ENCODE measurements around the gene PEX3.
"Not testable (repeated sequence)": the region's sequence is repeated elsewhere in the genome, so short reads cannot be mapped to it uniquely, and the experiment has no call there.

PEX3 gene

GRCh38 chr6:143468026-143468425, 17.4 kb downstream of the PEX3 start:
- no peak for TF ChIP-seq POLR2A (IDR thresholded peaks at IDR 0.05; ENCODE audit: low read depth, low read length)
- FAIRE-seq (no peak), DNase-seq (ENCODE audit: insufficient read length, low spot score) (no peak)

GRCh38 chr6:143468823-143469222, 18.2 kb downstream of the PEX3 start:
- not testable (repeated sequence) for FAIRE-seq; DNase-seq (ENCODE audit: insufficient read length, low spot score)

GRCh38 chr6:143471822-143472221, 21.2 kb downstream of the PEX3 start:
- no peak for FAIRE-seq
- no peak for TF ChIP-seq POLR2A (IDR thresholded peaks at IDR 0.05; ENCODE audit: low read depth, low read length)
- no peak for DNase-seq (ENCODE audit: insufficient read length, low spot score)

- no peak for DNase-seq (ENCODE audit: insufficient read length, low spot score)
- TF ChIP-seq POLR2A (IDR thresholded peaks at IDR 0.05; ENCODE audit: low read depth, low read length), result no peak
- no peak for FAIRE-seq
Measured at GRCh38 chr6:143476545-143476944, 25.9 kb downstream of the PEX3 start.

- DNase-seq (ENCODE audit: insufficient read length, low spot score), result no peak
- FAIRE-seq, result no peak
Measured at GRCh38 chr6:143478479-143479062, 28.0 kb downstream of the PEX3 start.

GRCh38 chr6:143482593-143482992, 32.0 kb downstream of the PEX3 start:
- no peak for FAIRE-seq
- no peak for TF ChIP-seq POLR2A (IDR thresholded peaks at IDR 0.05; ENCODE audit: low read depth, low read length)
- DNase-seq (ENCODE audit: insufficient read length, low spot score), result no peak

More at GRCh38 chr6:143478479-143479062, 28.0 kb downstream of the PEX3 start:
- TF ChIP-seq POLR2A (IDR thresholded peaks at IDR 0.05; ENCODE audit: low read depth, low read length), result no peak

GRCh38 chr6:143485967-143486366, 35.4 kb downstream of the PEX3 start:
- DNase-seq (ENCODE audit: insufficient read length, low spot score) (no peak), FAIRE-seq (no peak)
- TF ChIP-seq POLR2A (IDR thresholded peaks at IDR 0.05; ENCODE audit: low read depth, low read length), result no peak

- FAIRE-seq, result no peak
- no peak for DNase-seq (ENCODE audit: insufficient read length, low spot score)
- TF ChIP-seq POLR2A (IDR thresholded peaks at IDR 0.05; ENCODE audit: low read depth, low read length), result no peak
Measured at GRCh38 chr6:143486752-143487151, 36.1 kb downstream of the PEX3 start.

GRCh38 chr6:143490244-143490643, 39.6 kb downstream of the PEX3 start:
- DNase-seq (ENCODE audit: insufficient read length, low spot score), result no peak
- FAIRE-seq, result no peak
- no peak for TF ChIP-seq POLR2A (IDR thresholded peaks at IDR 0.05; ENCODE audit: low read depth, low read length)

- TF ChIP-seq POLR2A (IDR thresholded peaks at IDR 0.05; ENCODE audit: low read depth, low read length), result no peak
- FAIRE-seq (no peak), DNase-seq (ENCODE audit: insufficient read length, low spot score) (no peak)
Measured at GRCh38 chr6:143490775-143491174, 40.2 kb downstream of the PEX3 start.

- TF ChIP-seq POLR2A (IDR thresholded peaks at IDR 0.05; ENCODE audit: low read depth, low read length), result no peak
- DNase-seq (ENCODE audit: insufficient read length, low spot score) (no peak), FAIRE-seq (no peak)
Measured at GRCh38 chr6:143496974-143497373, 46.4 kb downstream of the PEX3 start.

- no peak for DNase-seq (ENCODE audit: insufficient read length, low spot score)
- no peak for FAIRE-seq
- no peak for TF ChIP-seq POLR2A (IDR thresholded peaks at IDR 0.05; ENCODE audit: low read depth, low read length)
Measured at GRCh38 chr6:143498428-143498827, 47.8 kb downstream of the PEX3 start.

GRCh38 chr6:143501851-143502250, 51.2 kb downstream of the PEX3 start:
- FAIRE-seq (no peak), DNase-seq (ENCODE audit: insufficient read length, low spot score) (no peak)
- no peak for TF ChIP-seq POLR2A (IDR thresholded peaks at IDR 0.05; ENCODE audit: low read depth, low read length)

GRCh38 chr6:143504369-143504768, 53.8 kb downstream of the PEX3 start:
- no peak for TF ChIP-seq POLR2A (IDR thresholded peaks at IDR 0.05; ENCODE audit: low read depth, low read length)
- FAIRE-seq, result no peak
- DNase-seq (ENCODE audit: insufficient read length, low spot score), result no peak

GRCh38 chr6:143505111-143505510, 54.5 kb downstream of the PEX3 start:
- no peak for TF ChIP-seq POLR2A (IDR thresholded peaks at IDR 0.05; ENCODE audit: low read depth, low read length)
- DNase-seq (ENCODE audit: insufficient read length, low spot score), result no peak
- no peak for FAIRE-seq

GRCh38 chr6:143505537-143505936, 54.9 kb downstream of the PEX3 start:
- FAIRE-seq (no peak), DNase-seq (ENCODE audit: insufficient read length, low spot score) (no peak)
- TF ChIP-seq POLR2A (IDR thresholded peaks at IDR 0.05; ENCODE audit: low read depth, low read length), result no peak
